Neuronal stem cell (in vitro differentiated cells): ENCODE data around the gene SLC26A6.

Experiments used
- DNase-seq: peaks from one replicate; pipeline ENCODE4 v3.0.0-alpha.2; 2013; ENCODE audit warnings: low spot score
- H2AFZ ChIP-seq: one replicate; pipeline ENCODE4 v1.6.1; 2013; ENCODE audit warnings: mild to moderate bottlenecking, low read length, inconsistent platforms
- H2AK5ac ChIP-seq: 2 replicates; pipeline ENCODE4 v1.6.1; 2013; ENCODE audit warnings: low read depth, mild to moderate bottlenecking, inconsistent platforms, low read length, moderate library complexity, mixed read lengths
- H2BK120ac ChIP-seq: 2 replicates; pipeline ENCODE4 v1.6.1; 2013; ENCODE audit warnings: low read depth, mild to moderate bottlenecking, inconsistent platforms, low read length, moderate library complexity, mixed read lengths
- H2BK12ac ChIP-seq: one replicate; pipeline ENCODE4 v1.6.1; 2013; ENCODE audit warnings: low read length, inconsistent platforms
- H2BK15ac ChIP-seq: 2 replicates; pipeline ENCODE4 v1.6.1; 2013; ENCODE audit warnings: mild to moderate bottlenecking, low read length, inconsistent platforms, mixed read lengths
- H2BK5ac ChIP-seq: one replicate; pipeline ENCODE4 v1.6.1; 2013; ENCODE audit warnings: inconsistent platforms, mild to moderate bottlenecking, low read length, moderate library complexity
- H3K14ac ChIP-seq: one replicate; pipeline ENCODE4 v1.6.1; 2013; ENCODE audit warnings: low read length, inconsistent platforms
- H3K18ac ChIP-seq: 2 replicates; pipeline ENCODE4 v1.6.1; 2013; ENCODE audit warnings: low read length, inconsistent platforms
- H3K23ac ChIP-seq: 2 replicates; pipeline ENCODE4 v1.6.1; 2013; ENCODE audit warnings: low read depth, mild to moderate bottlenecking, mixed read lengths, low read length, inconsistent platforms; ENCODE audit not compliant: poor library complexity
- H3K27ac ChIP-seq: replicated peaks from 3 replicates; pipeline ENCODE4 v1.5.1; 2013; ENCODE audit warnings: low read length, inconsistent platforms
- H3K27me3 ChIP-seq, 3 experiments: 2 replicates each; pipeline ENCODE4 v1.6.1; 2013; ENCODE audit warnings: low read length in 3 of 3, mild to moderate bottlenecking in 2 of 3, inconsistent platforms in 1 of 3, low read depth in 1 of 3, mixed read lengths in 1 of 3, moderate library complexity in 1 of 3; ENCODE audit not compliant: control insufficient read depth in 3 of 3, insufficient read depth in 3 of 3
- H3K36me3 ChIP-seq, 2 donors: replicated peaks in 1 of 2; 2 replicates each; pipeline ENCODE4 v1.6.1; 2013; ENCODE audit warnings: low read length in 2 of 2; ENCODE audit not compliant: control insufficient read depth in 2 of 2, insufficient read depth in 2 of 2
- H3K4ac ChIP-seq: 2 replicates; pipeline ENCODE4 v1.6.1; 2013; ENCODE audit warnings: inconsistent platforms, mild to moderate bottlenecking, low read length, moderate library complexity
- H3K4me1 ChIP-seq, 2 donors: 1 replicate in 1 of 2; 2 replicates in 1 of 2; pipeline ENCODE4 v1.6.1; 2013; ENCODE audit warnings: low read length in 2 of 2, low read depth in 1 of 2; ENCODE audit not compliant: control insufficient read depth in 2 of 2, insufficient read depth in 1 of 2
- H3K4me2 ChIP-seq: one replicate; pipeline ENCODE4 v1.6.1; 2013; ENCODE audit warnings: mild to moderate bottlenecking, low read length, inconsistent platforms; ENCODE audit not compliant: insufficient read depth, poor library complexity, severe bottlenecking
- H3K4me3 ChIP-seq, 2 donors: 2 replicates each; pipeline ENCODE4 v1.5.1; 2013; ENCODE audit warnings: low read length in 2 of 2, mild to moderate bottlenecking in 2 of 2, inconsistent platforms in 1 of 2, moderate library complexity in 1 of 2
- H3K79me1 ChIP-seq: one replicate; pipeline ENCODE4 v1.6.1; 2013; ENCODE audit warnings: low read depth, mild to moderate bottlenecking, inconsistent platforms, low read length, moderate library complexity
- H3K9ac ChIP-seq: one replicate; pipeline ENCODE4 v1.6.1; 2013; ENCODE audit warnings: mild to moderate bottlenecking, low read depth, low read length, inconsistent platforms; ENCODE audit not compliant: poor library complexity
- H3K9me3 ChIP-seq, 2 donors: replicated peaks in 1 of 2; 2 replicates each; pipeline versions ENCODE3 to v1.6.1; 2013; ENCODE audit warnings: low read length in 2 of 2, mild to moderate bottlenecking in 2 of 2, inconsistent platforms in 1 of 2, low read depth in 1 of 2, mixed read lengths in 1 of 2, moderate library complexity in 1 of 2; ENCODE audit not compliant: control insufficient read depth in 2 of 2, insufficient read depth in 1 of 2
- H4K8ac ChIP-seq: one replicate; pipeline ENCODE4 v1.6.1; 2013; ENCODE audit warnings: low read depth, mild to moderate bottlenecking, inconsistent platforms, low read length, moderate library complexity
- H4K91ac ChIP-seq: one replicate; pipeline ENCODE4 v1.6.1; 2013; ENCODE audit warnings: low read length, low read depth, mild to moderate bottlenecking, inconsistent platforms; ENCODE audit not compliant: poor library complexity
- WGBS, 2 donors: extraction: QIAGEN DNeasy Blood & Tissue Kit; methylation state at CpG; one replicate each; pipeline ENCODE4 v1.1.7; 2013; ENCODE audit warnings: missing lambda C conversion rate in 2 of 2, mixed read lengths in 1 of 2; ENCODE audit not compliant: insufficient read length in 2 of 2, insufficient replicate concordance in 1 of 2; ENCODE audit errors: extremely low coverage in 2 of 2; 5-methylcytosine and 5-hydroxymethylcytosine counted together

SLC26A6 gene

DNA sequence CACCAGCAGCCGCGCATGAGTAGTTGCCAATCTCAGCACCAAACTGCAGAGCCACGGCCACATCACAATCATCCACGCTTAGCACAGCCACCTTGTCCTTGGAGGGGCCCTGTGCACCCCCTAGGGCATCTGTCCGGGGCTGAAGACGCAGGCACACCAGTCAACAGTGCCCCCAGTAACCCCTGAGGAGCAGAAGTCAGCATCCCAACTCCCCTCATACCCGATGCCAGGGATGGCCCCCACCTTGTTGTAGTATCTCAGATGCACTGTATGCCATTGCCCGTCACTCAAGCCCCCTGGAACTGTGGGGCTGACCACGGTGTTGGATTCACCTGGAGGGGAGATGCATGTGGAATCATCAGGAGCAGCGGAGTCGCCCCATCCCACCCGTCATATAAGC, 19.8 kb upstream of the SLC26A6 start:
- no peak overlapping the region for H3K23ac ChIP-seq
- no peak overlapping the region for H3K27ac ChIP-seq
- no CpG with 5 or more reads among the region's 12 CpGs for WGBS, 2 donors
- H3K4me3 ChIP-seq: no peak overlapping the region
- peak overlapping the region; percentile 0 for H2AK5ac ChIP-seq
- no peak overlapping the region for H3K9ac ChIP-seq
- no peak overlapping the region for H3K14ac ChIP-seq
- H3K18ac ChIP-seq: no peak overlapping the region
- peak overlapping the region; percentile 46 for H2BK12ac ChIP-seq
- peaks cover under 1 to 12% of the 10 kb centered on the region in 2 donors for H3K9me3 ChIP-seq
- H2BK5ac ChIP-seq: no peak overlapping the region
- H3K79me1 ChIP-seq: peaks cover 5% of the 10 kb centered on the region
- no peak for DNase-seq
- no peak overlapping the region for H2AFZ ChIP-seq
- peaks cover 0 to 10% of the 10 kb centered on the region in 2 donors for H3K4me1 ChIP-seq
- no peak overlapping the region for H4K91ac ChIP-seq
- H4K8ac ChIP-seq: no peak overlapping the region
- H3K36me3 ChIP-seq: peaks cover 40 to 90% of the 10 kb centered on the region in 2 donors
- peak overlapping the region; percentile 70 for H3K4me2 ChIP-seq
- no peaks in the 10 kb centered on the region for H3K27me3 ChIP-seq
- H2BK15ac ChIP-seq: no peak overlapping the region
- H2BK120ac ChIP-seq: no peak overlapping the region
- H3K4ac ChIP-seq: no peak overlapping the region

DNA sequence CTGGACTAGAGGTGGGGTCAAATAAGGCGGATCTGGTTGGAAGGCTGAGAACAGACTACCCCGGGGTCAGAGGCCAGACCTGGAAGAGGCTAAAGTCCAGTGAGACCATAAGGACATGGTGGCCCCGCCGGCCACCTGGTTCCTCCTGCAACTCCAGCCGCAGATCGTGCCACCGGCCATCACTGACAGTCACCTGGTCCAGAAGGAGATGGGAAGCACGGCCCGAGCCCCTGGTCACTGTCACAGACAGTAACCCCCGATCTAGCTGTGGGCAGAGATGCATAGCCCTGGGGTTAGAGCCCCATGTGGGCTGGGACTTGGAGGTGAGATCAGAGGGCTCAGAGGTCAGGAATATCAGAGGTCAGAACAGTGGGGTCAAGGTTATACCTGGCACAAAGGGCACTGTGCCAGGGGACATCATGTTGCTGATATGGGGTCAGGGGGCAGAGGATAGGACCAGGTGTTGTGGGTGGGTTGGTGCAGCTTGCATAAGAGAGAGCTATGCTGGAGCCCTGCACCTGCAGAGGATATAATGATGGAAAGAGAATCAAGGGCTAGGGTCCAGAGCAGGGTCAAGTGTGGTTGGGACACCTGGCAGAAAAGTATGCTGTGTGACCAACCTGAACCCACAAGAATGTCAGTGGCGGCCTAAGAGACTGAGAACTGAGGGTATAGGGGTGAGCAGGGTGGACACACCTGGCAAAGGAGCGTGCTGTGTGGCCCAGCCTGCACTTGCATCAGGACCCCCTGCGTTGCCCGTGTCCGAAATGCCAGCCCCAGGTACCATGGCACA, 17.9 kb upstream of the SLC26A6 start:
- Histone ChIP-seq H3K4me2 (no peak overlapping the region), H2BK15ac (no peak overlapping the region), H3K9me3 (no peaks in the 10 kb centered on the region), H3K36me3 (peaks cover 29 to 90% of the 10 kb centered on the region in 2 donors), H3K23ac (peak overlapping the region; percentile 80), H3K79me1 (peaks cover 5% of the 10 kb centered on the region), H3K4me1 (peaks cover 0 to 10% of the 10 kb centered on the region in 2 donors), H2AK5ac (no peak overlapping the region), H3K14ac (no peak overlapping the region), H4K91ac (no peak overlapping the region), H3K4me3 (no peak overlapping the region), H2BK120ac (no peak overlapping the region), H3K27me3 (no peaks in the 10 kb centered on the region), H4K8ac (no peak overlapping the region), H2BK12ac (no peak overlapping the region), H3K18ac (no peak overlapping the region), H2BK5ac (peak overlapping the region; percentile 71), H3K4ac (no peak overlapping the region), H2AFZ (no peak overlapping the region), H3K27ac (no peak overlapping the region), H3K9ac (no peak overlapping the region)
- WGBS, 2 donors: no CpG with 5 or more reads among the region's 15 CpGs
- no peak for DNase-seq

DNA sequence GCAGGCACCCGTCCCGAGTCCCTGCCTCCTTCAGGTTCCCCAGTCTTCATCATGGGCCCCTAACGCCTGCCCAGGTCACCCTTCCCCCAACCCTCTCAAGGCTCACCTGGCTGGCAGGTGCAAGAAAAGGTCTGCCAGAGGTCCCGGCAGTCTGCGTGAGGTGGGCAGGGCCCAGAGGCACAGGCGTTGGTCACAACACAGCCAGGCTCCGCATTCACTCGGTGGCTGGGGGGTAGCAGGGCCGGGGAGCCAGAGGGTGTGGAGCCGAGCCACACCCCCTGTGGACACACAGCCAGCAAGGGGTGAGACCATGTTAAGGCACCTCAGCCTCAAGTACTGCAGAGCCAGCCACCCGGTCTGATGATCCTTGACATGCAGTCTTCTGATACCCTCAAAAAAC, 16.5 kb upstream of the SLC26A6 start:
- no peaks in the 10 kb centered on the region for H3K9me3 ChIP-seq
- no CpG with 5 or more reads among the region's 11 CpGs for WGBS, 2 donors
- no peak overlapping the region for H4K91ac ChIP-seq
- no peak overlapping the region for H3K23ac ChIP-seq
- no peak overlapping the region for H3K27ac ChIP-seq
- peaks cover 0 to 8% of the 10 kb centered on the region in 2 donors for H3K4me1 ChIP-seq
- H3K4ac ChIP-seq: no peak overlapping the region
- no peak for DNase-seq
- H2AK5ac ChIP-seq: no peak overlapping the region
- H2BK120ac ChIP-seq: no peak overlapping the region
- H4K8ac ChIP-seq: no peak overlapping the region
- H2AFZ ChIP-seq: no peak overlapping the region
- no peak overlapping the region for H2BK12ac ChIP-seq
- no peak overlapping the region for H2BK15ac ChIP-seq
- H2BK5ac ChIP-seq: no peak overlapping the region
- H3K79me1 ChIP-seq: peaks cover 5% of the 10 kb centered on the region
- no peak overlapping the region for H3K9ac ChIP-seq
- no peaks in the 10 kb centered on the region for H3K27me3 ChIP-seq
- H3K14ac ChIP-seq: no peak overlapping the region
- H3K18ac ChIP-seq: no peak overlapping the region
- no peak overlapping the region for H3K4me3 ChIP-seq
- no peak overlapping the region for H3K4me2 ChIP-seq
- H3K36me3 ChIP-seq: peaks cover 27 to 82% of the 10 kb centered on the region in 2 donors

DNA sequence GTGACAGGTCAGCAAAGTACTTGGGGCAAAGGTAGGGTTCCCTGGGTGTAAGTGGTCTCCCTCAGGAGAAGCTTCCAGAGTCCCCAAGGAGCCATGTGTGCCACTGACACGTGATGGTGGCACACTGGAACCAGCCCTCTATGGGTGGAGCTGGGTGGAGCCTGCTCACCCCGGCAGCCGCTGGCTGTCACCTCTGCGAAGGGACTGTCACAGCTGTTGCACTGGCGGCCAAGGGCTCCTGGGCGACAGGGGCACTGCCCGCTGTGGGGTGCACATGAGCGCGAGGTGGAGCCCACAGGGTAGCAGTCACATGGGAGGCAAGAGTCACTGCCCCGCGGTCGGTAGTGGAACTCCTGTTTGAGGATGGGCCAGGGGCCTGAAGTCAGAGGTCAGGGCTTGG, 15.5 kb upstream of the SLC26A6 start:
- no peak overlapping the region for H3K27ac ChIP-seq
- no peak overlapping the region for H2BK120ac ChIP-seq
- H2AK5ac ChIP-seq: no peak overlapping the region
- WGBS, 2 donors: no CpG with 5 or more reads among the region's 12 CpGs
- no peak overlapping the region for H4K91ac ChIP-seq
- no peaks in the 10 kb centered on the region for H3K27me3 ChIP-seq
- H3K79me1 ChIP-seq: peaks cover 6% of the 10 kb centered on the region
- H3K4me3 ChIP-seq: no peak overlapping the region
- H3K4me2 ChIP-seq: no peak overlapping the region
- H3K18ac ChIP-seq: peak overlapping the region; percentile 16
- peak overlapping the region; percentile 32 for H3K14ac ChIP-seq
- no peak overlapping the region for H2BK12ac ChIP-seq
- H3K36me3 ChIP-seq: peaks cover 35 to 89% of the 10 kb centered on the region in 2 donors
- H3K23ac ChIP-seq: peak overlapping the region; percentile 77
- H3K4me1 ChIP-seq: peaks cover 0 to 4% of the 10 kb centered on the region in 2 donors
- peak overlapping the region; percentile 82 for H2BK5ac ChIP-seq
- H2BK15ac ChIP-seq: no peak overlapping the region
- no peak overlapping the region for H3K4ac ChIP-seq
- no peak for DNase-seq
- no peaks in the 10 kb centered on the region for H3K9me3 ChIP-seq
- H3K9ac ChIP-seq: no peak overlapping the region
- H4K8ac ChIP-seq: no peak overlapping the region
- no peak overlapping the region for H2AFZ ChIP-seq
